ENCODE measurements around the gene HEXA.

The HEXA gene

DNA sequence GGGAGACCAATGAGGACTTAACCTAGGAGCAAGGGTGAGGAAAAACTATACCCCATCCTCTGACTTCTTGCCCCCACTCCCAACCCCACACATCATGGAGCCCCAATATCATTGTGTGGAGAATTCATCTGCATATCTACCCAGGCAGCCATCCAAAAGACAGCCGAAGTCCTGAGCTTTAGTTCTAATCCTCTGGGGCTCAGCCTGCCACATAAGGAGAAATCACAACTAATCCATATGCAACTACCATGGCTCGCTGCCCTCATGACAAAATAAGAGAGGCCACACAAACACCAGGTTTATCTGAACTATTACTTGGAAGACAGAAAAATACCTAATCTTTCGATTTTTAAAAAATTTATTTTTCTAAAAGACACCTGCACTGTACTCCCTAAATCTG is 17.7 kb downstream of the HEXA start:
- Histone ChIP-seq H3K4me3 (no peak overlapping the region), H3K27ac (no peak overlapping the region)
- no peak for DNase-seq (ENCODE audit: low spot score)
- TF ChIP-seq CTCF (IDR thresholded peaks at IDR 0.05) = no peak

GRCh38 chr15:72354496-72354895 is 21.3 kb downstream of the HEXA start:
- no peak overlapping the region for H3K27ac ChIP-seq
- TF ChIP-seq CTCF (IDR thresholded peaks at IDR 0.05) = no peak
- no peak overlapping the region for H3K4me3 ChIP-seq
- DNase-seq (ENCODE audit: low spot score) = no peak

DNA sequence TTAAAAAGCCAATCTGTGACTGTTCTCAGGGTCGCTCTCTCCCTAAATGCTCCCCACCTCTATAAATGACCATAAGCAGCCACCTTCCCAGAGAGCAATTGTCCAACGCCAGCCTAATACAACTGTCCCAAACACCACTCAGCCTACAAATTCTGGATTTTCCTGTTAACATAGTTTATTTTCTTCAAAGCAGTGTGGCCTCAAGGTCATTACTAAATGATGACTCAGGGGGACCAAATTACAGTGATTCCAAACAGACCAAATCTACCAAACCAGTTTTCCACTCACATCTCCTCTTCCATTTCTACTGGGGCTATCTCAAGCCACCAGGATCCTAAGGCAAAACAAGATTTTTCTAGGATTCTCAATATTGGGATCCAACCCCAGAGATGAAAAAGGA is 22.5 kb downstream of the HEXA start:
- TF ChIP-seq CTCF (IDR thresholded peaks at IDR 0.05) = no peak
- Histone ChIP-seq H3K4me3 (no peak overlapping the region), H3K27ac (no peak overlapping the region)
- DNase-seq (ENCODE audit: low spot score) = no peak

GRCh38 chr15:72345806-72346205 is 30.0 kb downstream of the HEXA start:
- Histone ChIP-seq H3K4me3 (no peak overlapping the region), H3K27ac (no peak overlapping the region)
- no peak for TF ChIP-seq CTCF (IDR thresholded peaks at IDR 0.05)
- DNase-seq (ENCODE audit: low spot score) = no peak

GRCh38 chr15:72345280-72345679 is 30.5 kb downstream of the HEXA start:
- TF ChIP-seq CTCF (IDR thresholded peaks at IDR 0.05) = no peak
- Histone ChIP-seq H3K27ac (no peak overlapping the region), H3K4me3 (no peak overlapping the region)
- no peak for DNase-seq (ENCODE audit: low spot score)

- no peak overlapping the region for H3K27ac ChIP-seq
- DNase-seq (ENCODE audit: low spot score) = no peak
- TF ChIP-seq CTCF (IDR thresholded peaks at IDR 0.05) = no peak
- no peak overlapping the region for H3K4me3 ChIP-seq
These were observed 31.2 kb downstream of the HEXA start for GRCh38 chr15:72344602-72345001.

DNA sequence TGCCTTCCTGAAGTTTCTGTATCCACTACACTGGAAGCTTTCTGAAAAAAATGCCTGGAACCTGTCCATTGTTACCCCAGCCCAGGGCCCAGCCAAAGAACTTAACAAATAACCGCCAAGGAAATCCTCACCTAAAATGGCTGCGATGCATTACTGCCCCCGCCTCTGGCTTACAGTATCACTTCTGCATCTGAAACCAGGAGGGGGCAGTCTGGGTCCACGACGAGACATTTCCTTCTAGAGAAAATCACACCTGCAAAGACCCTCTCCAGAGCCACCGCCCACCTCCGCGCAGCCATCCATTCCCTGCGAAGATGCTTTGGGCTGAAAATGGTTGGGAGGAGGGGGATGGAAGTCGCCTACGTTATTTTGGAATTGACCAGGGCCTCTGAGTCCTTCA is 33.4 kb downstream of the HEXA start:
- no peak for DNase-seq (ENCODE audit: low spot score)
- no peak for TF ChIP-seq CTCF (IDR thresholded peaks at IDR 0.05)
- no peak overlapping the region for H3K27ac ChIP-seq
- H3K4me3 ChIP-seq = no peak overlapping the region
